ENCODE data around the gene KLHL1. TPM values are rescaled to one million over a fixed set of nuclear protein-coding genes. Genes with fewer than 3 reads are reported as not detected.
"Not testable (repeated sequence)": the region's sequence is repeated elsewhere in the genome, so short reads cannot be mapped to it uniquely, and the experiment has no call there.

The KLHL1 gene, protein sequence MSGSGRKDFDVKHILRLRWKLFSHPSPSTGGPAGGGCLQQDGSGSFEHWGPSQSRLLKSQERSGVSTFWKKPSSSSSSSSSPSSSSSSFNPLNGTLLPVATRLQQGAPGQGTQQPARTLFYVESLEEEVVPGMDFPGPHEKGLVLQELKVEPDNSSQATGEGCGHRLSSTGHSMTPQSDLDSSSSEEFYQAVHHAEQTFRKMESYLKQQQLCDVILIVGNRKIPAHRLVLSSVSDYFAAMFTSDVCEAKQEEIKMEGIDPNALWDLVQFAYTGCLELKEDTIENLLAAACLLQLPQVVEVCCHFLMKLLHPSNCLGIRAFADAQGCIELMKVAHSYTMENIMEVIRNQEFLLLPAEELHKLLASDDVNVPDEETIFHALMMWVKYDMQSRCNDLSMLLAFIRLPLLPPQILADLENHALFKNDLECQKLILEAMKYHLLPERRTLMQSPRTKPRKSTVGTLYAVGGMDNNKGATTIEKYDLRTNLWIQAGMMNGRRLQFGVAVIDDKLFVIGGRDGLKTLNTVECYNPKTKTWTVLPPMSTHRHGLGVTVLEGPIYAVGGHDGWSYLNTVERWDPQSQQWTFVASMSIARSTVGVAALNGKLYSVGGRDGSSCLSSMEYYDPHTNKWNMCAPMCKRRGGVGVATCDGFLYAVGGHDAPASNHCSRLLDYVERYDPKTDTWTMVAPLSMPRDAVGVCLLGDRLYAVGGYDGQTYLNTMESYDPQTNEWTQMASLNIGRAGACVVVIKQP
- total RNA-seq: not detected

DNA sequence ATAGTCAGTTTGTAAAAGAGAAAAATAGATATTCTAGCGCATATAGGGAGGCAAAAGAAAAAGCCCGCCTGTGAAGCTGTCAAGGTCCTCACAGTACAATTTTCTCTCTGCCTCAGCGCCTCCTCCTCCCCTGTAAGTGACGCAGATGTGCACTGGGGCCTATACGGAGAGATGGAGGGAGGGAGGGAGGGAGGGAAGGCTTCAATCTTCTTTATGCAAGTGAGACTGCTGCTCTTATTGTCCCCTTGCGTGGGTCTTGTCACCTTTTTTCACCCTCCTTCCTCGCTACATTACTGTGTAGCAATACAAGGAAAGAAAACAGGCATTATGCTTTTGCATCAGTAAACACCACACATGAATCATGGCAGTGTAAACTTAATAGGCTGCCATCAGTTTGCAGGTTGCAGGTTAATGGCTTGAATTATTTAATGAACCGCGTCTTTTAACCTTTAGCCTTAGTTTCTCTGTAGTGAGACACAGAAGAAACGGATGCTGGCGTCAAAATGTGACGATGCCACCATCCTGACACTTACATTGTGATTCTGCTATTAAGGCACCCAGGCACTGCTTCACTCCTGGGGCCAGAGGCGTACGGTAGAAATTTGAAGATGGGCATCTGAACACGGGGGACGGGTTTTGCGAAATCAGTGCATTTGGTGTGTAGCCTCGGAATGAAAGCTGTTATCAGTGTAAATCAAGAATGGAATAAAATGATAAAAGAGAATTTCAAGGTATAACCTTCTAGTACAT, at the start of gene KLHL1:
KLHL1 (minus strand) TSS at position 97 of the 750 bp plus-strand sequence. CDS start 753 bp downstream, outside the sequence.
- no peak within 1 kb of the TSS for H3K27ac ChIP-seq
- no peaks in the 10 kb centered on the region for H3K36me3 ChIP-seq
- no peak within 1 kb of the TSS for H3K4me3 ChIP-seq
- TF ChIP-seq, protein P1, sequence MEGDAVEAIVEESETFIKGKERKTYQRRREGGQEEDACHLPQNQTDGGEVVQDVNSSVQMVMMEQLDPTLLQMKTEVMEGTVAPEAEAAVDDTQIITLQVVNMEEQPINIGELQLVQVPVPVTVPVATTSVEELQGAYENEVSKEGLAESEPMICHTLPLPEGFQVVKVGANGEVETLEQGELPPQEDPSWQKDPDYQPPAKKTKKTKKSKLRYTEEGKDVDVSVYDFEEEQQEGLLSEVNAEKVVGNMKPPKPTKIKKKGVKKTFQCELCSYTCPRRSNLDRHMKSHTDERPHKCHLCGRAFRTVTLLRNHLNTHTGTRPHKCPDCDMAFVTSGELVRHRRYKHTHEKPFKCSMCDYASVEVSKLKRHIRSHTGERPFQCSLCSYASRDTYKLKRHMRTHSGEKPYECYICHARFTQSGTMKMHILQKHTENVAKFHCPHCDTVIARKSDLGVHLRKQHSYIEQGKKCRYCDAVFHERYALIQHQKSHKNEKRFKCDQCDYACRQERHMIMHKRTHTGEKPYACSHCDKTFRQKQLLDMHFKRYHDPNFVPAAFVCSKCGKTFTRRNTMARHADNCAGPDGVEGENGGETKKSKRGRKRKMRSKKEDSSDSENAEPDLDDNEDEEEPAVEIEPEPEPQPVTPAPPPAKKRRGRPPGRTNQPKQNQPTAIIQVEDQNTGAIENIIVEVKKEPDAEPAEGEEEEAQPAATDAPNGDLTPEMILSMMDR (IDR thresholded peaks at IDR 0.05): no peak
- no peak for TF ChIP-seq POLR2A (IDR thresholded peaks at IDR 0.05)
- intact Hi-C loops (cut with DNase I; ENCODE audit: low total_unique reads): no loop called here
- H3K27me3 ChIP-seq: no peaks in the 10 kb centered on the region
- no peaks in the 10 kb centered on the region for H3K4me1 ChIP-seq
- H3K9me3 ChIP-seq: no peaks in the 10 kb centered on the region
- no peak for DNase-seq

DNA sequence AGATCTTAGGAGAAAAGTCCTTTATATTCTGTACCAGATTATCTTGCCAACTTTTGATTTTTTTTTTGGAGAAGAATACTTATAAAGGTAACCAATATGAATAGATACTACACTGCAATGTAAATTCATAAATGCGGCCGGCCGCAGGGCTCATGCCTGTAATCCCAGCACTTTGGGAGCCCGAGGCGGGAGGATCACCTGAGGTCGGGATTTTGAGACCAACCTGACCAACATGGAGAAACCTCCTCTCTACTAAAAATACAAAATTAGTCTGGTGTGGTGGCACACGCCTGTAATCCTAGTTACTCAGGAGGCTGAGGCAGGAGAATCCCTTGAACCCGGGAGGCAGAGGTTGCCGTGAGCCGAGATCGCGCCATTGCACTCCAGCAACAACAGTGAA, 34.4 kb upstream of the KLHL1 start:
- H3K36me3 ChIP-seq; H3K4me1 ChIP-seq; H3K4me3 ChIP-seq; H3K9me3 ChIP-seq; DNase-seq; H3K27me3 ChIP-seq; H3K27ac ChIP-seq; intact Hi-C loops (cut with DNase I; ENCODE audit: low total_unique reads): not testable (repeated sequence)

DNA sequence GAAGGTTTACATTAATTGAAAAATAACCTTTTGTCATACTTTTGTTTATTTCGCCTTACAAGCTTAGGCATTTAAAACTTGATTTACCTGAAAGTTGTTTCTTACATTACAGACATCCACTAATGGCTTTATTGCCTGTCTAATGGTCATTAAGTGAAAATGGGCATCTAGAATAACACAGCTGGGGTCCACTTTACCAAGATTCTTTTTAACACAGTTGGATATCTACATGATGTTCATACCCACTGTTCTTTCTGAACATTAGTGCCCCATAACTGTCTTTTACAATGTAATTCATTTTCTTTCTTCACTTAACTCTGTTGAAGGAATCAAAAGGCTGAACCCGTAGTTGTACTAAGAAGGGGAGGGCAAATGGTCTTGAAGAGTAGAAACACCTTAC, 19.8 kb upstream of the KLHL1 start:
- H3K4me1 ChIP-seq: no peaks in the 10 kb centered on the region
- H3K36me3 ChIP-seq: no peaks in the 10 kb centered on the region
- no peaks in the 10 kb centered on the region for H3K27me3 ChIP-seq
- no peak overlapping the region for H3K4me3 ChIP-seq
- no peak overlapping the region for H3K27ac ChIP-seq
- DNase-seq: no peak
- no peak for TF ChIP-seq POLR2A (IDR thresholded peaks at IDR 0.05)
- TF ChIP-seq, protein P1 (IDR thresholded peaks at IDR 0.05): no peak
- H3K9me3 ChIP-seq: no peaks in the 10 kb centered on the region
- intact Hi-C loops (cut with DNase I; ENCODE audit: low total_unique reads): no loop called here

DNA sequence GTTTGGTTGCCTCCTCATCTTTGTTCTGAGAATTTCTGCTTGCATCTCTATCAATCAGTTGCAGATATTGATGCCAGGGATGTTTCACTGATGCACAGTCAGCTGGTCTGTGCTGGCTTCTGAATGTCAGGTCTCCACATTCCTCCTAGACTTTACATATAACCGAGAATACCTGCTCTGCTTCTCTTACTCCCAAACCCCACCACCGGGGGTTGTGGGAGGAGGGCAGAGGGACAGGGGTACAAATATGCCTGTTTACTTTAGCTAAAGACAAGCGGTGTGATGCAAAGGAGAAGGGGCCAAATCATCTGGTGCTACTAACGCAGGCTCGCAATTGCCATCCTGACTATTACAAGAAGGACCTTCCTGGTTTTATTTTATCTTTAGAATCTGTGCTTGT, 17.4 kb upstream of the KLHL1 start:
- Histone ChIP-seq H3K9me3 (no peaks in the 10 kb centered on the region), H3K27ac (no peak overlapping the region), H3K27me3 (no peaks in the 10 kb centered on the region), H3K36me3 (no peaks in the 10 kb centered on the region), H3K4me3 (no peak overlapping the region), H3K4me1 (no peaks in the 10 kb centered on the region)
- intact Hi-C loops (cut with DNase I; ENCODE audit: low total_unique reads): no loop called here
- TF ChIP-seq POLR2A (IDR thresholded peaks at IDR 0.05): no peak
- TF ChIP-seq, protein P1 (IDR thresholded peaks at IDR 0.05): no peak
- DNase-seq: no peak

DNA sequence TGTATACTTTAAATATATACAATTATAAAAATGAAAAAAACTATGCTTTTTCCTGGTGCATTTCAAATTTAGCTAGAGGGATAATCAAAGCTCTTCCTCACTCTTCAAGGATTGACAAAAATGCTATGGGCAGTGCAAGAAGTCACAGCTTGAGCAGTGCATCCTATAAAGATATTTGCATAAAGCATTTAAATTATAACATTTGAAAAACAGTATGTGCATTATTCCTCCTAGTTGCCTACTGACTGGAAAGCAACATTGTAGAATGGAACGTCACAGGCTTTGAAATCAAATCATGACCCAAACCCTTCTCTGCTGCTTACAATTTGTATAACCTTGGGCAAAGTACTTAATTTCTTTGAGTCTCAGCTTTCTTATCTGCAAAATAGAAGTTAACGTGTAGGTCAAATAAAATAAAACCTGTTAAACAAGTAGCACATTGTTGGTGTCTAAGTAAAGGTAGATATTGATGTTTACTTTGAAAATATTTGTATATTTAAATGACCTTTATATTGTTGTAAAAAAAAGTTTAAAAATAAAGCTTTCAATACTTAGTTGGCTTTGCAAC, 9.2 kb upstream of the KLHL1 start:
- Histone ChIP-seq H3K9me3 (no peaks in the 10 kb centered on the region), H3K27ac (no peak overlapping the region), H3K27me3 (no peaks in the 10 kb centered on the region), H3K4me1 (no peaks in the 10 kb centered on the region), H3K36me3 (no peaks in the 10 kb centered on the region), H3K4me3 (no peak overlapping the region)
- intact Hi-C loops (cut with DNase I; ENCODE audit: low total_unique reads): no loop called here
- no peak for TF ChIP-seq POLR2A (IDR thresholded peaks at IDR 0.05)
- TF ChIP-seq, protein P1 (IDR thresholded peaks at IDR 0.05): no peak
- DNase-seq: no peak

Data from uterus (tissue), 4 donors.